ENCODE results near the gene RHOJ. TPM values are rescaled to one million over a fixed set of nuclear protein-coding genes. Genes with fewer than 3 reads are reported as not detected.

Gene RHOJ
- total and polyA plus RNA-seq, 2 experiments from 2014 or later, result 0.17 TPM; not detected in 1

- Histone ChIP-seq H3K4me2 (no peak overlapping the region), H3K4me3 (no peak overlapping the region), H3F3A (replicated peaks; ENCODE audit: low read depth) (no peaks in the 10 kb centered on the region), H4K20me1 (replicated peaks; ENCODE audit: insufficient read depth) (no peaks in the 10 kb centered on the region), H3K27ac (ENCODE audit: low read depth) (no peak overlapping the region), H3K4me1 (ENCODE audit: insufficient read depth) (no peaks in the 10 kb centered on the region), H3K9me2 (ENCODE audit: insufficient read depth) (no peaks in the 10 kb centered on the region; the same call in 1 of the 2 replicates), H3K79me2 (replicated peaks; ENCODE audit: insufficient read depth) (no peaks in the 10 kb centered on the region), H3K36me3 (ENCODE audit: insufficient read depth) (no peaks in the 10 kb centered on the region), H3K27me3 (ENCODE audit: insufficient read depth) (no peaks in the 10 kb centered on the region), H2AFZ (no peak overlapping the region)
- Mint-ChIP-seq H3K27me3 (ENCODE audit: insufficient read depth, low read depth, poor library complexity) (no peaks in the 10 kb centered on the region), H3K9me3 (peaks cover 18% of the 10 kb centered on the region), H3K4me1 (no peaks in the 10 kb centered on the region), H3K27ac (no peak overlapping the region), H3K36me3 (ENCODE audit: low read depth) (peaks cover 13% of the 10 kb centered on the region; the same call in 2 of the 3 replicates), H3K4me3 (no peak overlapping the region)
- TF ChIP-seq ZNF462 (CRISPR knock-in tag; IDR thresholded peaks at IDR 0.05) (no peak), EZH2phosphoT487 (IDR thresholded peaks at IDR 0.05; ENCODE audit: unreplicated experiment) (no peak), REST (IDR thresholded peaks at IDR 0.05; ENCODE audit: unreplicated experiment) (no peak), ETS1 (IDR thresholded peaks at IDR 0.05) (no peak), EZH2 (IDR thresholded peaks at IDR 0.05; ENCODE audit: low read depth, unreplicated experiment) (no peak), ZNF331 (CRISPR knock-in tag; IDR thresholded peaks at IDR 0.05; ENCODE audit: low read depth) (no peak), CTCF (conservative IDR thresholded peaks at IDR 0.05; ENCODE audit: low read depth in 2 of 2) (no peak), NANOG (IDR thresholded peaks at IDR 0.05; ENCODE audit: borderline replicate concordance) (no peak), JUNB (IDR thresholded peaks at IDR 0.05; ENCODE audit: unreplicated experiment) (no peak), ZNF114 (CRISPR knock-in tag; IDR thresholded peaks at IDR 0.05) (no peak)
- DNase-seq (ENCODE audit: low spot score) (no peak), ATAC-seq (no peak)
Observed at GRCh38 chr14:63191211-63191610, 13.0 kb upstream of the RHOJ start.
